ENCODE measurements around the gene LRMDA. TPM values are rescaled to one million over a fixed set of nuclear protein-coding genes. Genes with fewer than 3 reads are reported as not detected.
"Not testable (repeated sequence)": the region's sequence is repeated elsewhere in the genome, so short reads cannot be mapped to it uniquely, and the experiment has no call there.

Gene LRMDA
- total RNA-seq, 1 donor from 2014 or later = not detected

- intact Hi-C loops (cut with micrococcal nuclease) = no loop called here
These were observed 334.3 kb downstream of the LRMDA start for GRCh38 chr10:75765789-75766096.

- intact Hi-C loops (cut with micrococcal nuclease) = no loop called here
These were observed 334.7 kb downstream of the LRMDA start for GRCh38 chr10:75766106-75766505.

GRCh38 chr10:75766752-75767151 is 335.3 kb downstream of the LRMDA start:
- intact Hi-C loops (cut with micrococcal nuclease) = not testable (repeated sequence)

GRCh38 chr10:75770626-75771081 is 339.2 kb downstream of the LRMDA start:
- intact Hi-C loops (cut with micrococcal nuclease) = no loop called here

- intact Hi-C loops (cut with micrococcal nuclease) = no loop called here
These were observed 340.2 kb downstream of the LRMDA start for GRCh38 chr10:75771606-75772005.

GRCh38 chr10:75772153-75772887 is 340.9 kb downstream of the LRMDA start:
- intact Hi-C loops (cut with micrococcal nuclease) = no loop called here

- intact Hi-C loops (cut with micrococcal nuclease) = no loop called here
These were observed 341.9 kb downstream of the LRMDA start for GRCh38 chr10:75773231-75773780.

GRCh38 chr10:75773813-75774782 is 342.7 kb downstream of the LRMDA start:
- intact Hi-C loops (cut with micrococcal nuclease) = no loop called here

- intact Hi-C loops (cut with micrococcal nuclease) = no loop called here
These were observed 343.5 kb downstream of the LRMDA start for GRCh38 chr10:75774783-75775490.

GRCh38 chr10:75776738-75777504 is 345.5 kb downstream of the LRMDA start:
- intact Hi-C loops (cut with micrococcal nuclease) = no loop called here

- intact Hi-C loops (cut with micrococcal nuclease) = no loop called here
These were observed 347.2 kb downstream of the LRMDA start for GRCh38 chr10:75778665-75779064.

- intact Hi-C loops (cut with micrococcal nuclease) = no loop called here
These were observed 347.9 kb downstream of the LRMDA start for GRCh38 chr10:75779276-75779675.

- intact Hi-C loops (cut with micrococcal nuclease) = no loop called here
These were observed 351.2 kb downstream of the LRMDA start for GRCh38 chr10:75782463-75783248.

- intact Hi-C loops (cut with micrococcal nuclease) = no loop called here
These were observed 357.2 kb downstream of the LRMDA start for GRCh38 chr10:75788394-75789205.

- intact Hi-C loops (cut with micrococcal nuclease) = no loop called here
These were observed 362.4 kb downstream of the LRMDA start for GRCh38 chr10:75793848-75794247.

- intact Hi-C loops (cut with micrococcal nuclease) = no loop called here
These were observed 369.7 kb downstream of the LRMDA start for GRCh38 chr10:75801121-75801520.

GRCh38 chr10:75801661-75802060 is 370.2 kb downstream of the LRMDA start:
- intact Hi-C loops (cut with micrococcal nuclease) = no loop called here

GRCh38 chr10:75803121-75803520 is 371.7 kb downstream of the LRMDA start:
- intact Hi-C loops (cut with micrococcal nuclease) = no loop called here
